ENCODE measurements around the gene PRRC2A. TPM values are rescaled to one million over a fixed set of nuclear protein-coding genes. Genes with fewer than 3 reads are reported as not detected.

The PRRC2A gene
- total and polyA plus RNA-seq, 2 experiments from 2014 or later = 42.5 to 46.0 TPM

DNA sequence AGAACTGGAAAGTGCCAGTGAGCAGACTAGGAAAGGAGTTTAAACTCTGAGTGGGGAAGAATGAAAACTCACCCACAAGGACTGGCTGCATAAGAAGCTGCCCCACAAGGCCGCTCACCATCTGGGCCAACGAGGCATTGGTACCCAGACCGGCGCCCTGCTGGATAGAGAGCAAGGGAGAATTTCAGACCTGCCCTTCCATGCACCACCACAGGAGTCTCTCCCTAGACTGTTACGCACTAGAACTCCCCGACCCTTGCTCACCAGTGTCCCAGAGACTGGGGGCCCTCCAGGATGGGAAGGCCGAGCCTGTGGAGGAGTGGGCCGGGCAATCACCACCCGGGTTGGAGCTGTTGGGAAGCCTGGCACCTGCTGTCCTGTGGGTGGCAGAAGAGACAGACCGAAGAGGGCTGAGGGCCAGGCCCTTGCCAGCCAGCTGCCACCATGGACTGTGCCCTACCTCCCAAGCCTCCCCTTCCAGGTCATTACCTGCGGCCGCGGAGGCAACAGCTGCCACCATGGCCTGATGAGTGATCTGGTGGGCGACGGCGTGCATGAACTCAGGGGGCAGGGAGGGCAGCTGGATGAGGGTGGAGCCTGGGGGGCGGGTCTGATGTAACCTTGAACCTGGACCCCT lies 23.4 kb downstream of the PRRC2A start:
- H3K9me2 ChIP-seq (ENCODE audit: insufficient read depth) = no peaks in the 10 kb centered on the region
- in situ Hi-C loops (cut with MboI) = no loop called here
- WGBS, 2 experiments (ENCODE audit: low coverage in 1 of 2, low lambda C conversion rate in 2 of 2, missing lambda C conversion rate in 2 of 2) = 87 to 92% methylated on average over 14 to 17 of the region's 17 CpGs
- H3K36me3 ChIP-seq (ENCODE audit: low read depth) = peaks cover 50% of the 10 kb centered on the region
- H3K27me3 ChIP-seq (replicated peaks; ENCODE audit: insufficient read depth) = no peaks in the 10 kb centered on the region
- no peak for DNase-seq
- no peak for TF ChIP-seq EZH2 (IDR thresholded peaks at IDR 0.05; ENCODE audit: insufficient read depth, poor library complexity, severe bottlenecking)
- no peak for TF ChIP-seq EZH2phosphoT487 (IDR thresholded peaks at IDR 0.05; ENCODE audit: insufficient read depth, low read depth)
- no peak overlapping the region for H3K4me3 ChIP-seq
- H3K4me2 ChIP-seq (ENCODE audit: unreplicated experiment) = no peak overlapping the region
- H3K9ac ChIP-seq = no peak overlapping the region
- H3K79me2 ChIP-seq (ENCODE audit: insufficient read depth) = peaks cover 20% of the 10 kb centered on the region
- H3K9me3 ChIP-seq (ENCODE audit: low read depth) = no peaks in the 10 kb centered on the region
- H3F3A ChIP-seq (ENCODE audit: insufficient read depth) = peaks cover 28% of the 10 kb centered on the region
- H3K27ac ChIP-seq = no peak overlapping the region
- no peaks in the 10 kb centered on the region for H4K20me1 ChIP-seq (ENCODE audit: insufficient read depth)
- peaks cover 11% of the 10 kb centered on the region for H3K4me1 ChIP-seq (ENCODE audit: insufficient read depth)
- no peak overlapping the region for H2AFZ ChIP-seq

DNA sequence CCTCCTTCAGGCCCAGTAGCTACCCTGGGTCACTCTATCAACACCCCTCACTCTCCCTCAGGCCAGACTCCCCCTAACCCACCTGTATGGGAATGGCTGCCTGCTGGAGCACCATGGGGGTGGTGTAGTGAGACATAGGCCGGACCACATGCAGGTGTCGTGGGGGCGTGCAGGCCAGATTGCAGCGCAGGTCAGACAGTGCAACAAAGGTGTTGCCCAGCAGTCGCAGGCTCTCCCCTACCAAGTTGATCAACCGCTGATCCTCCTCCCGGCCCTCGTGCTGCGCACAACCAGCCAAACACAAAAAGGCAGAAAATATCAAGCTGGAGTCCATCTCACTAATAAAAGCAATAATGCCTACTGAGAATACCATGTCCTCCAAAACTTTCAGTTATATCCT lies 24.8 kb downstream of the PRRC2A start:
- no peak overlapping the region for H3K9ac ChIP-seq
- peaks cover 51% of the 10 kb centered on the region for H3K36me3 ChIP-seq (ENCODE audit: low read depth)
- in situ Hi-C loops (cut with MboI) = no loop called here
- peaks cover 14% of the 10 kb centered on the region for H3F3A ChIP-seq (ENCODE audit: insufficient read depth)
- no peak overlapping the region for H3K4me2 ChIP-seq (ENCODE audit: unreplicated experiment)
- no peaks in the 10 kb centered on the region for H3K9me2 ChIP-seq (ENCODE audit: insufficient read depth)
- WGBS, 2 experiments (ENCODE audit: low coverage in 1 of 2, low lambda C conversion rate in 2 of 2, missing lambda C conversion rate in 2 of 2) = 99% methylated on average over 9 of the region's 9 CpGs
- DNase-seq = no peak
- no peaks in the 10 kb centered on the region for H4K20me1 ChIP-seq (ENCODE audit: insufficient read depth)
- no peak overlapping the region for H3K27ac ChIP-seq
- no peak overlapping the region for H3K4me3 ChIP-seq
- peaks cover 33% of the 10 kb centered on the region for H3K79me2 ChIP-seq (ENCODE audit: insufficient read depth)
- H3K9me3 ChIP-seq (ENCODE audit: low read depth) = no peaks in the 10 kb centered on the region
- H3K4me1 ChIP-seq (ENCODE audit: insufficient read depth) = peaks cover 3% of the 10 kb centered on the region; the same call in 1 of the 2 replicates
- no peak overlapping the region for H2AFZ ChIP-seq
- TF ChIP-seq EZH2 (IDR thresholded peaks at IDR 0.05; ENCODE audit: insufficient read depth, poor library complexity, severe bottlenecking) = no peak
- no peak for TF ChIP-seq EZH2phosphoT487 (IDR thresholded peaks at IDR 0.05; ENCODE audit: insufficient read depth, low read depth)
- H3K27me3 ChIP-seq (replicated peaks; ENCODE audit: insufficient read depth) = no peaks in the 10 kb centered on the region

DNA sequence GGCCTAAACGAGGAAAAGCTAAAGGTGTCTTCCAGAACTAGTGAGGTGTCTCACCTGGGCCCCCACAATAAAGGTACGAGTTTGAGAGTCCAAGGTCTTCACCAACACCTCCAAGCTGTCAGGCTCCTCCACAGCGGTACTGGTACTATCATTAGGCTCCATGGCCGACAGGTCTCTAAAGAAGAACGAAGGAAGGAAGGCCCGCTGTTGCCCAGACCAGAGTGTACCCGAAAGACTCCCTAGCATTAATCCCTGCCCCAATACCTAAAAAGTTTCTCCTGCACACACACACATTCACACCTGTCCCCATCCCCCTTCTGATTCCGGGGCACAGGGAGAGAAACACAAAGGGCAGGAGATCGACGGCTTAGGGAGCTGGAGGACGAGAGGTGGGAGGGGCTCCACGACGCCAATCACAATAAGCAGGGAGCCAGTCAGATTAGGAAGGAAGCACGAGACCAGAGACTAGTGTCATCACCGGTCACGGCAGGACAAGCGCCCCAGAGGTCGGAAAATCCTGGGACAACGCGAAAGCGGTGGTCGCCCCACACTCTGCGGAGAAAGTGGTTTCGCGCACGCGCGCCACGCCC lies 31.2 kb downstream of the PRRC2A start:
- H3K4me2 ChIP-seq (ENCODE audit: unreplicated experiment) = peak overlapping the region; percentile 96
- H3K4me1 ChIP-seq (ENCODE audit: insufficient read depth) = peaks cover 20% of the 10 kb centered on the region
- peak overlapping the region; percentile 87 for H2AFZ ChIP-seq
- no peak for TF ChIP-seq EZH2 (IDR thresholded peaks at IDR 0.05; ENCODE audit: insufficient read depth, poor library complexity, severe bottlenecking)
- TF ChIP-seq EZH2phosphoT487 (IDR thresholded peaks at IDR 0.05; ENCODE audit: insufficient read depth, low read depth) = no peak
- peak overlapping the region; percentile 97 for H3K4me3 ChIP-seq
- in situ Hi-C loops (cut with MboI) = no loop called here
- peaks cover 8% of the 10 kb centered on the region for H3F3A ChIP-seq (ENCODE audit: insufficient read depth)
- peak overlapping the region; percentile 97 for H3K9ac ChIP-seq
- no peaks in the 10 kb centered on the region for H3K27me3 ChIP-seq (replicated peaks; ENCODE audit: insufficient read depth)
- 1 to 2% methylated on average over 27 to 29 of the region's 29 CpGs for WGBS, 2 experiments (ENCODE audit: low coverage in 1 of 2, low lambda C conversion rate in 2 of 2, missing lambda C conversion rate in 2 of 2)
- peaks cover 84% of the 10 kb centered on the region for H3K79me2 ChIP-seq (ENCODE audit: insufficient read depth)
- H3K9me3 ChIP-seq (ENCODE audit: low read depth) = no peaks in the 10 kb centered on the region
- H3K27ac ChIP-seq = peak overlapping the region; percentile 99
- peaks cover 22% of the 10 kb centered on the region for H3K36me3 ChIP-seq (ENCODE audit: low read depth)
- H3K9me2 ChIP-seq (ENCODE audit: insufficient read depth) = no peaks in the 10 kb centered on the region
- H4K20me1 ChIP-seq (ENCODE audit: insufficient read depth) = no peaks in the 10 kb centered on the region
- DNase-seq = peak; percentile 91

DNA sequence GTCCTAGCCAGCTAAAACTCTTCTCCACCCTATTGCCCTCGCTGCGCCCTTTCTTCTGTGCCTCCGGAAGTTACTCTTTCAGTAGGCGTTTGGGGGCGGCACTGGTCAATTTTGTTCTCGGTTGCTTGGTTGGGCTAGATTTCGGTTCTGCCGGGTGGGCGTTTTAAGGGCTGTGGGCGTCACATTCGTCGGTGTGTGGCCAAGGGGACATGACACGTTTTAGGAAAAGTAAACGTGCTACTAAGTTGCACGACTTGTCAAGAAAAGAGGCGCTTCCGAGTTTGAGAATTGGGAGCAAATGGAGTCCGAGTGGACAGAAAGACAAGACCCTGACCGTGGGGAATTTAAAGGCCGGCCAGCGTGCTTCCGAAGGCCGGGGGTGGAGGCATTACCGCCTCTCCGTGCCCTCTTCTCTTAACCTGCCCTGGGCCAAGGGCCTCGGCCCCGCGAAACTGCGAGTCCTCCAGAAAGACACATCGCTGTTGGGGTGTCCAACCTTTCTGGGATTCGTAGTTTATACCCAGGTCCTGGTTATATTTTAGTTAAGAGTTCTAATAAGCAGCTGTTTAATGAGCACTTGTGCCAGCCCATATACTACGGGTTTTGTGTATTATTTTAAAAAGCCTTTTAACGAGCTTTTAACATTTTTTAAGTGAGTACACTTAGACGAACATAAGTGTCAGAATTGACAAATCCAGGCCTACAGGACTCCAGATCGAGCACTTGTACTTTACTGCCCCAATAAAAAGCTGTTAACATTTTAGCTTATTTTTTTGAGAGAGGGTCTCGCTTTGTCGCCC lies 32.6 kb downstream of the PRRC2A start:
- H2AFZ ChIP-seq = peak overlapping the region; percentile 87
- 8% methylated on average over 37 of the region's 37 CpGs for WGBS, 2 experiments (ENCODE audit: low coverage in 1 of 2, low lambda C conversion rate in 2 of 2, missing lambda C conversion rate in 2 of 2)
- no peak for TF ChIP-seq EZH2 (IDR thresholded peaks at IDR 0.05; ENCODE audit: insufficient read depth, poor library complexity, severe bottlenecking)
- no peak for TF ChIP-seq EZH2phosphoT487 (IDR thresholded peaks at IDR 0.05; ENCODE audit: insufficient read depth, low read depth)
- peaks cover 13% of the 10 kb centered on the region for H3K36me3 ChIP-seq (ENCODE audit: low read depth)
- no peaks in the 10 kb centered on the region for H3K27me3 ChIP-seq (replicated peaks; ENCODE audit: insufficient read depth)
- H3F3A ChIP-seq (ENCODE audit: insufficient read depth) = peaks cover 8% of the 10 kb centered on the region
- in situ Hi-C loops (cut with MboI) = no loop called here
- no peaks in the 10 kb centered on the region for H4K20me1 ChIP-seq (ENCODE audit: insufficient read depth)
- DNase-seq = peak; percentile 94
- H3K9me3 ChIP-seq (ENCODE audit: low read depth) = no peaks in the 10 kb centered on the region
- H3K9me2 ChIP-seq (ENCODE audit: insufficient read depth) = no peaks in the 10 kb centered on the region
- peak overlapping the region; percentile 99 for H3K27ac ChIP-seq
- H3K9ac ChIP-seq = peak overlapping the region; percentile 97
- H3K79me2 ChIP-seq (ENCODE audit: insufficient read depth) = peaks cover 86% of the 10 kb centered on the region
- peaks cover 20% of the 10 kb centered on the region for H3K4me1 ChIP-seq (ENCODE audit: insufficient read depth)
- peak overlapping the region; percentile 97 for H3K4me3 ChIP-seq
- peak overlapping the region; percentile 96 for H3K4me2 ChIP-seq (ENCODE audit: unreplicated experiment)
